ENCODE measurements around the gene KLHL18.
"Not testable (repeated sequence)": the region's sequence is repeated elsewhere in the genome, so short reads cannot be mapped to it uniquely, and the experiment has no call there.

The KLHL18 gene

DNA sequence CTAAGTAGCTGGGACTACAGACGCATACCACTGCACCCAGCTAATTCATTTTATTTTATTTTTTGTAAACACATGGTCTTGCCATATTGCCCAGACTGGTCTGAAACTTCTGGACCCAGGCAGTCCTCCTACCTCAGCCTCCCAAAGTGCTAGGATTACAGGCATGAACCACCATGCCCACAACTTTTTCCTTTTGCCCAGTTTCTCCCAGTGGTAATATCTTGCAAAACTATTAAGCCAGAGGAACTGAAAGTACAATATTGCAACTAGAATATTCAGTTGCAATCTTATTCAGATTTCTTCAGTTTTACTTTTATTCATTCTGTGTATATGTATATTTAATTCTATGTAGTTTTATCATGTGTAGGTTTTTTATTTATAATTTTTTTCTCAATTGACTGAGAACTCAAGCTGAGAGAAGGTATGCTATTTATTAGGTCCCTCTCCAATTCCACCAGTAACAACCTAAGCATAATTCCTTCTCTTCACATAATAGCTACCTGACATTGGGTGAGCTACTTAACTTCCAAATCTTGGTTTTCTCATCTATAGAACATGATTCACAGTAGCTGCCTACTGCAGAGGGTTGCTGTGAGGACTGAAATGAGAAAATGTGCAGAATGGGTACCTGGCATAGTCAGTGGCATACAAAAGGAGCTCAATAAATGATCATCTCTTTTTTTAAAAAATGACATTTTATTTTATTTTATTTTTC is 30.8 kb downstream of the KLHL18 start:
- no peaks in the 10 kb centered on the region for H3K4me1 Mint-ChIP-seq (ENCODE audit: low read depth)
- H3K4me3 Mint-ChIP-seq = no peak overlapping the region
- no peak overlapping the region for H3K27ac Mint-ChIP-seq
- H3K27me3 Mint-ChIP-seq (ENCODE audit: low read depth) = no peaks in the 10 kb centered on the region
- peaks cover 9% of the 10 kb centered on the region for H3K36me3 Mint-ChIP-seq (ENCODE audit: low read depth)
- DNase-seq (ENCODE audit: low spot score) = no peak
- H3K9me3 Mint-ChIP-seq = no peaks in the 10 kb centered on the region

GRCh38 chr3:47314056-47314764 is 31.5 kb downstream of the KLHL18 start:
- Mint-ChIP-seq H3K4me1 (ENCODE audit: low read depth) (no peaks in the 10 kb centered on the region), H3K27me3 (ENCODE audit: low read depth) (no peaks in the 10 kb centered on the region), H3K4me3 (no peak overlapping the region), H3K27ac (no peak overlapping the region), H3K36me3 (ENCODE audit: low read depth) (peaks cover 6% of the 10 kb centered on the region), H3K9me3 (no peaks in the 10 kb centered on the region)
- DNase-seq (ENCODE audit: low spot score) = no peak

GRCh38 chr3:47315069-47315647 is 32.4 kb downstream of the KLHL18 start:
- no peaks in the 10 kb centered on the region for H3K9me3 Mint-ChIP-seq
- H3K27me3 Mint-ChIP-seq (ENCODE audit: low read depth) = no peaks in the 10 kb centered on the region
- no peaks in the 10 kb centered on the region for H3K4me1 Mint-ChIP-seq (ENCODE audit: low read depth)
- DNase-seq (ENCODE audit: low spot score) = no peak
- no peak overlapping the region for H3K27ac Mint-ChIP-seq
- H3K4me3 Mint-ChIP-seq = no peak overlapping the region
- H3K36me3 Mint-ChIP-seq (ENCODE audit: low read depth) = peaks cover 6% of the 10 kb centered on the region

DNA sequence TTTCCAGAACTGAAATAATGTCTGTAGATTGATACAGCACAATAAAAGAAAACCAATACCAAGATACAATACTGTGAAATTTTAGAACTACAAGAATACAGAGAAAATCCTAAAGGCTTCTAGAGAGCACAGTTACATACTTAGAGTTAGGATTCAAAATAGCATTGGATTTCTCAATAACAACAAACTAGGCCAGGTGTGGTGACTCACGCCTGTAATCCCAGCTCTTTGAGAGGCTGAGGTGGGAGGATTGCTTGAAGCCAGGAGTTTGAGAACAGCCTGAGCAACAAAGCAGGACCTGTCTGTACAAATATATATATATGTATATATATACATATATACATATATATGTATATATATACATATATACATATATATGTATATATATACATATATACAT is 33.4 kb downstream of the KLHL18 start:
- H3K4me3 Mint-ChIP-seq; H3K27me3 Mint-ChIP-seq (ENCODE audit: low read depth); H3K4me1 Mint-ChIP-seq (ENCODE audit: low read depth); H3K9me3 Mint-ChIP-seq; H3K36me3 Mint-ChIP-seq (ENCODE audit: low read depth); DNase-seq (ENCODE audit: low spot score); H3K27ac Mint-ChIP-seq: not testable (repeated sequence)

DNA sequence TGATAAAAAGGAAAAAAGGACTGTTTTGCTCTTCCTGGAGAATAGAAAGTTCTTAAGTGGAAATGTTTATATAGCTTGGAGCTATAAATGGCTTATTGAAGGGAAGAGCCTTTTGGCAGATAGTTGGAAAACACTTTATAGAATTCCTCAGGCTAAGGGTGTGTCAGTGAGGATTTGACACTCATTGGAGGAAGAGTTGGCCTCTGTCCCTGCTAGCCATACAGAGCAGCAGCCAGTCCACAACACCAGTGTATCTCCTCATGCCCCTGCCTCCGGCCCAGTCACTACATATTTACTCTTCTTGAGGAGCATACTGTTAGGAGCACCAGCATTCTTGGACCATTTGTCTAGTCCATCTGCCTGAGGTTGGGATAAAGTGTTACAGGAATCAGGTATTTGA is 36.2 kb downstream of the KLHL18 start:
- DNase-seq (ENCODE audit: low spot score) = no peak
- no peaks in the 10 kb centered on the region for H3K9me3 Mint-ChIP-seq
- no peaks in the 10 kb centered on the region for H3K27me3 Mint-ChIP-seq (ENCODE audit: low read depth)
- no peak overlapping the region for H3K4me3 Mint-ChIP-seq
- no peak overlapping the region for H3K27ac Mint-ChIP-seq
- peaks cover 5% of the 10 kb centered on the region for H3K4me1 Mint-ChIP-seq (ENCODE audit: low read depth)
- peaks cover 13% of the 10 kb centered on the region for H3K36me3 Mint-ChIP-seq (ENCODE audit: low read depth)

- Mint-ChIP-seq H3K27ac (no peak overlapping the region), H3K4me3 (no peak overlapping the region), H3K9me3 (no peaks in the 10 kb centered on the region), H3K4me1 (ENCODE audit: low read depth) (peaks cover 6% of the 10 kb centered on the region), H3K36me3 (ENCODE audit: low read depth) (peaks cover 13% of the 10 kb centered on the region), H3K27me3 (ENCODE audit: low read depth) (no peaks in the 10 kb centered on the region)
- DNase-seq (ENCODE audit: low spot score) = no peak
These were observed 37.2 kb downstream of the KLHL18 start for GRCh38 chr3:47319956-47320355.

GRCh38 chr3:47323431-47324277 is 40.9 kb downstream of the KLHL18 start:
- Mint-ChIP-seq H3K4me1 (ENCODE audit: low read depth) (peaks cover 6% of the 10 kb centered on the region), H3K27me3 (ENCODE audit: low read depth) (no peaks in the 10 kb centered on the region), H3K36me3 (ENCODE audit: low read depth) (peaks cover 15% of the 10 kb centered on the region), H3K4me3 (no peak overlapping the region), H3K27ac (peak overlapping the region; percentile 62), H3K9me3 (no peaks in the 10 kb centered on the region)
- DNase-seq (ENCODE audit: low spot score) = no peak

GRCh38 chr3:47324278-47324865 is 41.6 kb downstream of the KLHL18 start:
- Mint-ChIP-seq H3K9me3 (no peaks in the 10 kb centered on the region), H3K27me3 (ENCODE audit: low read depth) (no peaks in the 10 kb centered on the region), H3K4me1 (ENCODE audit: low read depth) (peaks cover 6% of the 10 kb centered on the region), H3K27ac (no peak overlapping the region), H3K36me3 (ENCODE audit: low read depth) (peaks cover 15% of the 10 kb centered on the region), H3K4me3 (no peak overlapping the region)
- DNase-seq (ENCODE audit: low spot score) = peak; percentile 16

GRCh38 chr3:47333907-47334306 is 51.2 kb downstream of the KLHL18 start:
- H3K9me3 Mint-ChIP-seq = no peaks in the 10 kb centered on the region
- no peaks in the 10 kb centered on the region for H3K4me1 Mint-ChIP-seq (ENCODE audit: low read depth)
- H3K27ac Mint-ChIP-seq = no peak overlapping the region
- H3K36me3 Mint-ChIP-seq (ENCODE audit: low read depth) = peaks cover 40% of the 10 kb centered on the region
- H3K4me3 Mint-ChIP-seq = no peak overlapping the region
- H3K27me3 Mint-ChIP-seq (ENCODE audit: low read depth) = no peaks in the 10 kb centered on the region
- no peak for DNase-seq (ENCODE audit: low spot score)

- Mint-ChIP-seq H3K27ac (no peak overlapping the region), H3K9me3 (no peaks in the 10 kb centered on the region), H3K36me3 (ENCODE audit: low read depth) (peaks cover 37% of the 10 kb centered on the region), H3K27me3 (ENCODE audit: low read depth) (no peaks in the 10 kb centered on the region), H3K4me3 (no peak overlapping the region), H3K4me1 (ENCODE audit: low read depth) (no peaks in the 10 kb centered on the region)
- DNase-seq (ENCODE audit: low spot score) = no peak
These were observed 54.9 kb downstream of the KLHL18 start for GRCh38 chr3:47337656-47338055.

- Mint-ChIP-seq H3K36me3 (ENCODE audit: low read depth) (peaks cover 33% of the 10 kb centered on the region), H3K27me3 (ENCODE audit: low read depth) (no peaks in the 10 kb centered on the region), H3K9me3 (no peaks in the 10 kb centered on the region), H3K4me3 (no peak overlapping the region), H3K4me1 (ENCODE audit: low read depth) (no peaks in the 10 kb centered on the region), H3K27ac (no peak overlapping the region)
- no peak for DNase-seq (ENCODE audit: low spot score)
These were observed 57.2 kb downstream of the KLHL18 start for GRCh38 chr3:47339951-47340350.

- no peak overlapping the region for H3K27ac Mint-ChIP-seq
- H3K9me3 Mint-ChIP-seq = no peaks in the 10 kb centered on the region
- H3K4me3 Mint-ChIP-seq = no peak overlapping the region
- H3K36me3 Mint-ChIP-seq (ENCODE audit: low read depth) = peaks cover 35% of the 10 kb centered on the region
- DNase-seq (ENCODE audit: low spot score) = no peak
- no peaks in the 10 kb centered on the region for H3K4me1 Mint-ChIP-seq (ENCODE audit: low read depth)
- no peaks in the 10 kb centered on the region for H3K27me3 Mint-ChIP-seq (ENCODE audit: low read depth)
These were observed 58.1 kb downstream of the KLHL18 start for GRCh38 chr3:47340866-47341265.

DNA sequence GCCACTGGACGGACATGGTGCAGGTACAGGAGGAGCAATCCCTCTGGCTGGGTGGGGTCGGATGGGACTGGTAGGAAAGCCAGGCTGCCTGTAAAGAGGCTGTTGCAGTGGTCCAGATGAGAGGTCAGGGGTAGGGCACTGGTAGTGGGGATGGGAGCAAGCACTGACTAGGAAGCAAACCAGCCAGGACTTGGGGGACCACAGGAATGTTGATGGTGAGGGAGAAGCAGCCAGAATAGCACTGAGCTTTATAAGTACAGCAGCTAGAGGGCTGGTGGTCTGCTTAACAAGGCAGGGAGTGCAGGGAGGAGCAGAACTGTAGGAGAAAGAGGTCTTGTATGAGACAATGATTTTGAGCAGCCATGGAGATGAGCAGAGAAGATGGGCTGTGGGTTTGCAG is 59.4 kb downstream of the KLHL18 start:
- peaks cover 25% of the 10 kb centered on the region for H3K36me3 Mint-ChIP-seq (ENCODE audit: low read depth)
- no peaks in the 10 kb centered on the region for H3K4me1 Mint-ChIP-seq (ENCODE audit: low read depth)
- H3K9me3 Mint-ChIP-seq = no peaks in the 10 kb centered on the region
- no peaks in the 10 kb centered on the region for H3K27me3 Mint-ChIP-seq (ENCODE audit: low read depth)
- no peak overlapping the region for H3K4me3 Mint-ChIP-seq
- DNase-seq (ENCODE audit: low spot score) = no peak
- no peak overlapping the region for H3K27ac Mint-ChIP-seq

Data from T-helper 2 cell treated with Interferon-gamma antibody and Interleukin-4, amounts not matched to agents 5 μg/mL and 100 μg/mL, for 36 hours (primary cell).